PFSK-1 (cell line): ENCODE data around the gene PNLIPRP3.

Experiments used
- FOXP2 ChIP-seq: optimal IDR thresholded peaks from 2 replicates; pipeline ENCODE3; 2011; ENCODE audit warnings: borderline replicate concordance, control low read depth, inconsistent platforms; ENCODE audit not compliant: insufficient read depth; ENCODE audit errors: extremely low read length, extremely low read depth
- POLR2AphosphoS5 ChIP-seq: IDR thresholded peaks from 2 replicates; pipeline ENCODE4 v1.6.1; 2012; ENCODE audit warnings: low read depth, mild to moderate bottlenecking, control low read depth, low read length, moderate library complexity
- SIN3A ChIP-seq: IDR thresholded peaks from 2 replicates; pipeline ENCODE4 v1.6.1; 2012; ENCODE audit warnings: mild to moderate bottlenecking, low read length, moderate library complexity, borderline replicate concordance; ENCODE audit not compliant: insufficient read depth
- TAF1 ChIP-seq: IDR thresholded peaks from 2 replicates; pipeline ENCODE4 v1.6.1; 2012; ENCODE audit warnings: low read length, control low read depth, borderline replicate concordance; ENCODE audit not compliant: insufficient read depth

GRCh38 chr10:116421815-116422214, 5.8 kb upstream of the PNLIPRP3 start:
- no peak for TF ChIP-seq TAF1
- no peak for TF ChIP-seq SIN3A
- TF ChIP-seq POLR2AphosphoS5, result no peak
- TF ChIP-seq FOXP2, result no peak
